Measurements from ENCODE around the gene MAPK8. TPM values are rescaled to one million over a fixed set of nuclear protein-coding genes. Genes with fewer than 3 reads are reported as not detected.

The MAPK8 gene
- polyA plus RNA-seq, 1 of the 3 experiments (the other 2 are of a cell fraction), result 26.4 TPM

DNA sequence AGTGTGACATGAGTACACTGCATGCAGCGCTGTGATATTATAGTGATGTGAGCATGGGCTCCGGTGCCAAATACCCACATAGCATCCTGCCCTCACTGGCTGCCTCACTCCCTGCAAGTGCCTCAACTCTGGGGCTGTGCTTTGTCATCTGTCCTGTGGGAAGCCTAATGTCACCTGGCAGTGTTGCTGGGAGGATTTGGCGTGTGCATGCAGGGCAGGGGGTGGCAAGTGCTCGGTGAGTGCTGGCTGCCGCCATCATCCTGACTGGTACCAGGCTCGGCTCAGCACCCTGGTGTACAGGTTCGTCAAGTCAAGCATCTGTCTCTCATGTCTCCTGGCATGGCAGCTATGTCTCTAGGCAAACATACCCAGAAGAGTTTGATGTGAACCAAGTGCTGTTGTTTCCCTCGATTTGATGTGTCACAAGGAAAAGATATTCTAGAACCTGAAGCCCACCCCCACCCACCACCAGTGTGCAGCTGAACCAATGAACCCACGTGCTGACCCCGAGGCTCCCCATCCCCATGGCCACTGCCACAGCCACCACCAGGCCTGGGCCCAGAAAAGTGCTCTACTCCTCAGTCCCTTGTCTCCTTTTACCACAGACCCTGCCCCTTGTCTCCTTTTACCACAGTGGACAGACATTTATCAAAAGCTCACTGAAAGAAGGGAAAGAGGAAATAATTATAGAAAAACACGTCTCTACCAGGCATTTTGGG is 135.8 kb downstream of the MAPK8 start (continued):
- TF ChIP-seq IRF3 (IDR thresholded peaks at IDR 0.05; ENCODE audit: low read depth, low read length) (no peak), RFX5 (IDR thresholded peaks at IDR 0.05; ENCODE audit: low read length) (no peak)

DNA sequence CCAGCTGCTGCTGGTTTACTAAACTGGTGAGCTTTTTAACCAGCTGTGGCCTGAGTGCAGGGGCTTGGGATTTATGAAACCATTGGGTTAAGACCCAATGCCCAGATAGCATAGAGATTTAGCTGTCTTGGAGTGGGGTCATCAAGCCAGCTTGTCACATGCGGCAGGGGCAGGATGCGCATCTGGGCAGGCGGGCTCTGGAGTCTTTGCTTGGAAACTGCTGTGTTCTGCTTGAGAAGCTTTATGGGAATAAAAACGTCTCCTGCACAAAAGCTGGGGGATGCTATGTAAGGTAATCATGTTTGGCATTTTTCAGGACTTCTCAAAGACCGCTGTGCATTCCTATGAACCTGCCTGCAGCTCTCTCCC is 136.3 kb downstream of the MAPK8 start:
- no peak overlapping the region for H3K4me2 ChIP-seq
- no peak overlapping the region for H3K9ac ChIP-seq
- peaks cover 4 to 20% of the 10 kb centered on the region in 2 experiments; a peak in 3 of 4 replicates for H3K4me1 ChIP-seq (ENCODE audit: control insufficient read depth in 1 of 2, insufficient read depth in 2 of 2, low read depth in 1 of 2, low read length in 1 of 2)
- H3K79me2 ChIP-seq (ENCODE audit: insufficient read depth), result no peaks in the 10 kb centered on the region
- 92% methylated on average over 5 of the region's 5 CpGs for WGBS (ENCODE audit: low lambda C conversion rate)
- peaks cover 4 to 9% of the 10 kb centered on the region in 2 experiments for H3K36me3 ChIP-seq (replicated peaks in 1 of 2; ENCODE audit: control insufficient read depth in 1 of 2, insufficient read depth in 2 of 2, low read length in 1 of 2)
- ChIA-PET CTCF (interaction anchor here (0.7 to 3.5 kb wide), 9 partner anchors 9 to 213 kb away, joined by 3 to 17 read pairs (median 5); no protein-coding TSS in a partner anchor), POLR2A (no interaction called here)
- no peak overlapping the region for H2AFZ ChIP-seq (ENCODE audit: low read depth)
- H3F3A ChIP-seq (replicated peaks; ENCODE audit: insufficient read depth), result peaks cover 49% of the 10 kb centered on the region
- H3K9me3 ChIP-seq, result no peaks in the 10 kb centered on the region
- DNase-seq, result no peak
- no peak for TF ChIP-seq FOSL2 (IDR thresholded peaks at IDR 0.05; ENCODE audit: borderline replicate concordance, low read depth)
- TF ChIP-seq CHD2 (IDR thresholded peaks at IDR 0.05; ENCODE audit: low read length, partially characterized antibody), result no peak
- no peak for TF ChIP-seq CTCF (IDR thresholded peaks at IDR 0.05)
- no peak for TF ChIP-seq NFIC (IDR thresholded peaks at IDR 0.05; ENCODE audit: borderline replicate concordance)
- TF ChIP-seq JUND (IDR thresholded peaks at IDR 0.05), result no peak
- TF ChIP-seq USF2 (IDR thresholded peaks at IDR 0.05; ENCODE audit: borderline replicate concordance, low read depth, low read length), result no peak
- no peak for TF ChIP-seq IRF3 (IDR thresholded peaks at IDR 0.05; ENCODE audit: low read depth, low read length)
- no peak for TF ChIP-seq GABPA (IDR thresholded peaks at IDR 0.05; ENCODE audit: low read depth)
- TF ChIP-seq MXI1 (IDR thresholded peaks at IDR 0.05; ENCODE audit: low read depth, low read length), result no peak
- TF ChIP-seq FOXJ3 (CRISPR knock-in tag; IDR thresholded peaks at IDR 0.05), result no peak
- no peak for TF ChIP-seq SIN3A (IDR thresholded peaks at IDR 0.05; ENCODE audit: borderline replicate concordance, low read depth, low read length)
- no peak for TF ChIP-seq PBX3 (IDR thresholded peaks at IDR 0.05)
- TF ChIP-seq POLR2AphosphoS5 (IDR thresholded peaks at IDR 0.05; ENCODE audit: low read depth, low read length), result no peak
- TF ChIP-seq RAD21 (IDR thresholded peaks at IDR 0.05; ENCODE audit: low read length), result no peak
- H3K27me3 ChIP-seq (ENCODE audit: insufficient read depth), result no peaks in the 10 kb centered on the region
- H3K4me3 ChIP-seq (ENCODE audit: low read depth in 2 of 2, low read length in 1 of 2), result no peak overlapping the region
- H3K9me2 ChIP-seq, result 0 out of 2 replicates have a peak, but pooled peaks cover 4% of the 10 kb centered on the region
- H4K20me1 ChIP-seq (ENCODE audit: insufficient read depth), result peaks cover 11% of the 10 kb centered on the region; the same call in 1 of the 2 replicates
- H3K27ac ChIP-seq (ENCODE audit: low read depth in 2 of 2, low read length in 1 of 2), result no peak overlapping the region
